B cell (primary cell): ENCODE results near the gene WWTR1.

Source experiments
- CTCF ChIP-seq: fragments of 200-600 bp; IDR thresholded peaks from one replicate; pipeline ENCODE4 v1.8.0; 2022; ENCODE audit warnings: antibody characterized with exemption, mild to moderate bottlenecking
- EZH2 ChIP-seq: IDR thresholded peaks from 2 replicates; pipeline ENCODE4 v1.6.1; 2012; ENCODE audit warnings: borderline replicate concordance, low read depth, mild to moderate bottlenecking, moderate library complexity, low read length; ENCODE audit not compliant: insufficient read depth, poor library complexity, severe bottlenecking

DNA sequence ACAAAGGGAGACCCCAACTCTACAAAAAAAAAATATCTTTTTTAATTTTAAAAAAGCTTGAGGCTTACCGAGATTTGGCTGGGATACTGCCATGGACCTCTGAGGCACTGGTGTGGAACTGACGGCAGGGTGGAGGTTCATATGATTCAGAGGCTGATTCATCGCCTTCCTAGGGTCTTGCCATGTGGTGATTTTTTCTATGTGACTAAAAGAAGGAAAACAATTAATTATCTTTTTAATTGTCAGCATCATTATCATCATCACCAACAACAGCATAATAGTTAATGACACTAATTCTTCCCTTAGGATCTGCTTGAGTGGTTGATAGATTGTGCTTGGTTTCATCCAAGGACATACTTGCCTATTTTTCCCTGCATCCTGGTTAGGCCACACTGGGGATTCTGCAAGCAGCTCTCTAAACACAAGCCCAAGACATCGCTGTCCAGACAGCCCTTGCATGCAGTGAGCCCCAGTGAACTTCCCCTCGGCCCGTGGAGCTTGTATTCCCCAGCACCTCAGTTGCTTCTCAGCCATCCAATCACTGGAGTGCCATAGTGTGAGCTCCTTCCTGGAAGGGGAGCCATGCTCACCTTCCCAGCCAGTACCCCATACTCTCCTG, 84.9 kb downstream of the WWTR1 start:
- TF ChIP-seq CTCF, result no peak
- TF ChIP-seq EZH2, result no peak
